Peyer's patch (tissue), 4 donors: Measurements from ENCODE around the gene ATXN1. TPM values are rescaled to one million over a fixed set of nuclear protein-coding genes. Genes with fewer than 3 reads are reported as not detected.
"Not testable (repeated sequence)": the region's sequence is repeated elsewhere in the genome, so short reads cannot be mapped to it uniquely, and the experiment has no call there.

Experiments
- DNase-seq, 3 donors: peaks; one replicate each; pipeline ENCODE4 v3.0.0-alpha.2; 2017 to 2019
- H3K27ac ChIP-seq, 4 donors: fragments of 200-600 bp; sonication (generic); one replicate each; pipeline ENCODE4 v1.5.1; 2016 to 2019
- H3K27me3 ChIP-seq, 2 donors: fragments of 200-600 bp; sonication (generic); one replicate each; pipeline ENCODE4 v1.5.1; 2019
- H3K36me3 ChIP-seq, 3 donors: fragments of 200-600 bp; sonication (generic); one replicate each; pipeline ENCODE4 v1.5.1; 2016 to 2019
- H3K4me1 ChIP-seq, 4 donors: fragments of 200-600 bp; sonication (generic); one replicate each; pipeline ENCODE4 v1.5.1; 2016 to 2019
- H3K4me3 ChIP-seq, 4 donors: fragments of 200-600 bp; sonication (generic); 1 replicate in 3 of 4; 2 replicates in 1 of 4; pipeline ENCODE4 v1.5.1; 2016 to 2019; ENCODE audit warnings: mild to moderate bottlenecking in 1 of 4
- H3K9me3 ChIP-seq, 4 donors: fragments of 200-600 bp; sonication (generic); one replicate each; pipeline ENCODE4 v1.5.1; 2016 to 2019; ENCODE audit warnings: mild to moderate bottlenecking in 1 of 4
- POLR2A ChIP-seq, 2 donors: fragments of 450-650 bp; IDR thresholded peaks; one replicate each; pipeline ENCODE4 v1.5.1; 2017; ENCODE audit warnings: antibody characterized with exemption in 2 of 2, mild to moderate bottlenecking in 2 of 2, moderate library complexity in 2 of 2
- total RNA-seq, 4 donors: library from RNA; depleted of rRNA; stranded (reverse); fragments of >200 nt; gene quantifications; one replicate each; pipeline ENCODE4 v1.1.0, GENCODE V29; 2016
- TF ChIP-seq, protein P1 (sequence below), 6 experiments: fragments of 450-650 bp in 4 of 6; fragments of 200-600 bp in 2 of 6; sonication (generic) in 1 of 6; IDR thresholded peaks; one replicate each; pipeline ENCODE4 v1.5.1; 2017 to 2019; ENCODE audit warnings: antibody characterized with exemption in 6 of 6, mild to moderate bottlenecking in 3 of 6, moderate library complexity in 1 of 6

The ATXN1 gene
- total RNA-seq, 4 donors from 2014 or later = 34.7 to 48.5 (median 43.1) TPM

DNA sequence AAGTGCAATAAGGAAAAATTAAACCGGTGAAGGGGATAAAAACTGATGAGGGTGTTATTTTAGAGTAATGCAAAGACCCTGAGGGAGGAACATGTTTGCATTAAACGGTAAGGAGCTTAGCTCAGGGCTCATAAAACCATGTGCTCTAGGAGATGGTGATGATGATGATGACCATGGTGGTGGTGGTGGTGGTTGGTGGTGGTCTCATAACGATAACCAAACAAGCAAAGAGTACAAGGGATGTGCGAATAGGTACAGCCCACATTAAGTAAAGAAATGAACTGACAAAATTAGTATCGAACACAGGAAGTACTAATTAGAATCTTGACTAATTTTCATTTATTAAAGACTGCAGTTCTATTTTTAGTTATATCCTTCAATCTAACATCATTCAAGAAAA is 139.1 kb downstream of the ATXN1 start:
- Histone ChIP-seq H3K4me3 (no peak overlapping the region), H3K9me3 (no peaks in the 10 kb centered on the region), H3K27me3 (no peaks in the 10 kb centered on the region), H3K4me1 (no peaks in the 10 kb centered on the region), H3K36me3 (no peaks in the 10 kb centered on the region), H3K27ac (no peak overlapping the region)
- DNase-seq = no peak
- TF ChIP-seq, protein P1, sequence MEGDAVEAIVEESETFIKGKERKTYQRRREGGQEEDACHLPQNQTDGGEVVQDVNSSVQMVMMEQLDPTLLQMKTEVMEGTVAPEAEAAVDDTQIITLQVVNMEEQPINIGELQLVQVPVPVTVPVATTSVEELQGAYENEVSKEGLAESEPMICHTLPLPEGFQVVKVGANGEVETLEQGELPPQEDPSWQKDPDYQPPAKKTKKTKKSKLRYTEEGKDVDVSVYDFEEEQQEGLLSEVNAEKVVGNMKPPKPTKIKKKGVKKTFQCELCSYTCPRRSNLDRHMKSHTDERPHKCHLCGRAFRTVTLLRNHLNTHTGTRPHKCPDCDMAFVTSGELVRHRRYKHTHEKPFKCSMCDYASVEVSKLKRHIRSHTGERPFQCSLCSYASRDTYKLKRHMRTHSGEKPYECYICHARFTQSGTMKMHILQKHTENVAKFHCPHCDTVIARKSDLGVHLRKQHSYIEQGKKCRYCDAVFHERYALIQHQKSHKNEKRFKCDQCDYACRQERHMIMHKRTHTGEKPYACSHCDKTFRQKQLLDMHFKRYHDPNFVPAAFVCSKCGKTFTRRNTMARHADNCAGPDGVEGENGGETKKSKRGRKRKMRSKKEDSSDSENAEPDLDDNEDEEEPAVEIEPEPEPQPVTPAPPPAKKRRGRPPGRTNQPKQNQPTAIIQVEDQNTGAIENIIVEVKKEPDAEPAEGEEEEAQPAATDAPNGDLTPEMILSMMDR (IDR thresholded peaks at IDR 0.05) = no peak
- TF ChIP-seq POLR2A (IDR thresholded peaks at IDR 0.05) = no peak

DNA sequence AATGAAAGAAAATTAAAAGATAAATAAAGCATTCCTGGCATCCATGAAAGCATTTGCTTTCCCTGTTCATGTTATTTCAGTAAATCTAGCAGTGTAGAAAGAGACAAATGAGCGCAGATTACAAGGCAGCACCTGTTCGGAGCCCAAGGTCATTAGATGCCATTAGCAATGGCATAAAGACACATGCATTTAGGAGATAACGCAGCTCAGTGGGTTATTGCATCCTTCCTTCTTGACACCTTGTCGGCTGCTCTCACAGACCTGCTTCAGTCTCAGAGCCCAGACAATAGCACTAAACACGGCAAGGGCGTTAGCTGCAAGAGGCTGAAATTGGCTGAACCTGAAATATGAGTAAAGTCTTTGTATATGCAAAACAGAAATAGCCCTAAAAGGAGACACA is 140.3 kb downstream of the ATXN1 start:
- no peak for TF ChIP-seq POLR2A (IDR thresholded peaks at IDR 0.05)
- TF ChIP-seq, protein P1 (IDR thresholded peaks at IDR 0.05) = no peak
- Histone ChIP-seq H3K9me3 (no peaks in the 10 kb centered on the region), H3K36me3 (no peaks in the 10 kb centered on the region), H3K4me1 (no peaks in the 10 kb centered on the region), H3K27ac (no peak overlapping the region), H3K4me3 (no peak overlapping the region), H3K27me3 (no peaks in the 10 kb centered on the region)
- no peak for DNase-seq

DNA sequence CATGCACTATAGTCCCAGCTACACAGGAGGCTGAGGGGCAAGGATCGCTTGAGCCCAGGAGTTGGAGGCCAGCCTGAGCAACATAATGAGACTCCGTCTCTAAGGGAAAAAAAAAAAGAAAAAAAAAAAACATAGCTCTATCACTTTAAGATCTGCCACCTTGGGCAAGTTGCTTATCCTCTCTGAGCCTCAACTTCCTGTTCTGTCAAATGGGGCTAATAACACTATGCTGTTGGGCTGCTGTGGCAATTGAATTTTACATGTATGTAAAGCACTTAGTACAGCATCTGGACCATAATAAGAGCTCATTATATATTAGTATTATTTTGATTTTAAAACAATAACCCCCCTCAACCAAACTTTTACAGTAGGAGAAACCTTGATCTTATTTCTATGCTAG is 141.5 kb downstream of the ATXN1 start:
- Histone ChIP-seq H3K9me3 (no peaks in the 10 kb centered on the region), H3K27me3 (no peaks in the 10 kb centered on the region), H3K36me3 (no peaks in the 10 kb centered on the region), H3K27ac (no peak overlapping the region), H3K4me1 (no peaks in the 10 kb centered on the region), H3K4me3 (no peak overlapping the region)
- no peak for DNase-seq
- TF ChIP-seq, protein P1 (IDR thresholded peaks at IDR 0.05) = no peak
- no peak for TF ChIP-seq POLR2A (IDR thresholded peaks at IDR 0.05)

GRCh38 chr6:16618962-16619361 is 142.3 kb downstream of the ATXN1 start:
- Histone ChIP-seq H3K36me3 (no peaks in the 10 kb centered on the region), H3K4me1 (no peaks in the 10 kb centered on the region), H3K27me3 (no peaks in the 10 kb centered on the region), H3K4me3 (no peak overlapping the region), H3K9me3 (no peaks in the 10 kb centered on the region), H3K27ac (no peak overlapping the region)
- no peak for TF ChIP-seq POLR2A (IDR thresholded peaks at IDR 0.05)
- TF ChIP-seq, protein P1 (IDR thresholded peaks at IDR 0.05) = no peak
- no peak for DNase-seq

DNA sequence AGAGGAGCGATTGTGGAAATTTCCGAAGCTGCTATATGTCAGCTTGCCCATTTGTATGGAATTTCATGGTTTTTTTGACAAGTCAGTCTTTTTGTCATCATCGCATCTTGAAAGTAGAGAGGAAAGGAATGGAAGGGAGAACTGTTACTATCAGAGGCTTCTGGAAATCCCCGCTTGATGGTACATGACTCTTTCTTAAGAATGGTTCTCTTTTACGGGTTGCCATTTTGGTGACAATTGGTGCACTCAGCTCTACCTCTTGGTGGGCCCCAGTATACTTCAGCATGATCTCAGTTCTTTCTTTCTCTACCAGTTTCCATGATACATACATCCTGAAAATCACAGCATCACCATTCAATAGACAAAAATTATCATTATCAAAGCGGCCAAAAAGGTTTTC is 146.0 kb downstream of the ATXN1 start:
- not testable (repeated sequence) for H3K4me3 ChIP-seq, H3K36me3 ChIP-seq, H3K9me3 ChIP-seq, H3K27ac ChIP-seq, DNase-seq, H3K4me1 ChIP-seq, H3K27me3 ChIP-seq

GRCh38 chr6:16614143-16614542 is 147.1 kb downstream of the ATXN1 start:
- not testable (repeated sequence) for H3K36me3 ChIP-seq, H3K4me3 ChIP-seq, H3K4me1 ChIP-seq, DNase-seq, H3K27me3 ChIP-seq, H3K9me3 ChIP-seq, H3K27ac ChIP-seq

- not testable (repeated sequence) for DNase-seq, H3K9me3 ChIP-seq, H3K27me3 ChIP-seq, H3K4me1 ChIP-seq, H3K36me3 ChIP-seq, H3K27ac ChIP-seq, H3K4me3 ChIP-seq
Observed at GRCh38 chr6:16613504-16613903, 147.8 kb downstream of the ATXN1 start.
